ENCODE measurements around the gene CDON. TPM values are rescaled to one million over a fixed set of nuclear protein-coding genes. Genes with fewer than 3 reads are reported as not detected.

CDON gene
- polyA plus RNA-seq, 1 of the 3 experiments (the other 2 are of a cell fraction), result 3.7 TPM

Other genes with a start within 250 kb of the CDON start
- not detected in 2 replicates for gene PATE4, start 229.6 kb downstream of the CDON start, polyA plus RNA-seq (2012; rRNA removed)
- gene HYLS1, start 175.2 kb downstream of the CDON start, polyA plus RNA-seq (2012; rRNA removed), result 1.3 and 1.4 TPM in 2 replicates
- 7.0 and 8.3 TPM in 2 replicates for gene PUS3, start 159.7 kb downstream of the CDON start, polyA plus RNA-seq (2012; rRNA removed)
- 0.12 and 0.39 TPM in 2 replicates for gene DDX25, start 158.4 kb downstream of the CDON start, polyA plus RNA-seq (2012; rRNA removed)
- 0.02 and 0.16 TPM in 2 replicates for gene VSIG10L2, start 116.8 kb downstream of the CDON start, polyA plus RNA-seq (2012; rRNA removed)
- gene RPUSD4, start 148.8 kb upstream of the CDON start, polyA plus RNA-seq (2012; rRNA removed), result 18.0 and 24.0 TPM in 2 replicates
- gene FAM118B, start 148.9 kb upstream of the CDON start, polyA plus RNA-seq (2012; rRNA removed), result 19.5 and 27.8 TPM in 2 replicates
- 129 and 158 TPM in 2 replicates for gene SRPRA, start 206.0 kb upstream of the CDON start, polyA plus RNA-seq (2012; rRNA removed)
- 35.2 and 41.3 TPM in 2 replicates for gene FOXRED1, start 206.3 kb upstream of the CDON start, polyA plus RNA-seq (2012; rRNA removed)
- gene TIRAP, start 220.2 kb upstream of the CDON start, polyA plus RNA-seq (2012; rRNA removed), result 5.5 and 6.2 TPM in 2 replicates
- 35.5 and 48.1 TPM in 2 replicates for gene DCPS, start 241.2 kb upstream of the CDON start, polyA plus RNA-seq (2012; rRNA removed)